Ishikawa (cell line): ENCODE results near the gene HSP90B1.

Experiments
- CREB1 ChIP-seq: IDR thresholded peaks from 2 replicates; pipeline ENCODE4 v1.6.1; 2012; ENCODE audit warnings: low read depth
- MAX ChIP-seq: IDR thresholded peaks from 2 replicates; pipeline ENCODE4 v1.6.1; 2012
- RAD21 ChIP-seq: IDR thresholded peaks from 2 replicates; pipeline ENCODE4 v1.6.1; 2012; ENCODE audit warnings: low read depth

GRCh38 chr12:103915306-103915705 is 14.9 kb upstream of the HSP90B1 start:
- TF ChIP-seq RAD21 (no peak), MAX (no peak), CREB1 (no peak)
